Jurkat, Clone E6-1 (cell line): ENCODE results near the gene INTS6. TPM values are rescaled to one million over a fixed set of nuclear protein-coding genes. Genes with fewer than 3 reads are reported as not detected.

Experiments
- DNase-seq: peaks from one replicate; pipeline ENCODE4 v3.0.0-alpha.2; 2011; ENCODE audit warnings: low read depth, low spot score
- H3K4me3 ChIP-seq: 2 replicates; pipeline ENCODE4 v1.5.1; 2011; ENCODE audit warnings: mild to moderate bottlenecking, low read length, control low read depth, moderate library complexity
- polyA plus RNA-seq: library from polyadenylated mRNA; unstranded; fragments of >200 nt; gene quantifications from one replicate; pipeline ENCODE4 v1.2.1, GENCODE V29; 2012; ENCODE audit warnings: missing spikeins; ENCODE audit not compliant: insufficient read length, insufficient read depth

Gene INTS6, protein sequence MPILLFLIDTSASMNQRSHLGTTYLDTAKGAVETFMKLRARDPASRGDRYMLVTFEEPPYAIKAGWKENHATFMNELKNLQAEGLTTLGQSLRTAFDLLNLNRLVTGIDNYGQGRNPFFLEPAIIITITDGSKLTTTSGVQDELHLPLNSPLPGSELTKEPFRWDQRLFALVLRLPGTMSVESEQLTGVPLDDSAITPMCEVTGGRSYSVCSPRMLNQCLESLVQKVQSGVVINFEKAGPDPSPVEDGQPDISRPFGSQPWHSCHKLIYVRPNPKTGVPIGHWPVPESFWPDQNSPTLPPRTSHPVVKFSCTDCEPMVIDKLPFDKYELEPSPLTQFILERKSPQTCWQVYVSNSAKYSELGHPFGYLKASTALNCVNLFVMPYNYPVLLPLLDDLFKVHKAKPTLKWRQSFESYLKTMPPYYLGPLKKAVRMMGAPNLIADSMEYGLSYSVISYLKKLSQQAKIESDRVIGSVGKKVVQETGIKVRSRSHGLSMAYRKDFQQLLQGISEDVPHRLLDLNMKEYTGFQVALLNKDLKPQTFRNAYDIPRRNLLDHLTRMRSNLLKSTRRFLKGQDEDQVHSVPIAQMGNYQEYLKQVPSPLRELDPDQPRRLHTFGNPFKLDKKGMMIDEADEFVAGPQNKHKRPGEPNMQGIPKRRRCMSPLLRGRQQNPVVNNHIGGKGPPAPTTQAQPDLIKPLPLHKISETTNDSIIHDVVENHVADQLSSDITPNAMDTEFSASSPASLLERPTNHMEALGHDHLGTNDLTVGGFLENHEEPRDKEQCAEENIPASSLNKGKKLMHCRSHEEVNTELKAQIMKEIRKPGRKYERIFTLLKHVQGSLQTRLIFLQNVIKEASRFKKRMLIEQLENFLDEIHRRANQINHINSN
- polyA plus RNA-seq = 20.2 TPM

DNA sequence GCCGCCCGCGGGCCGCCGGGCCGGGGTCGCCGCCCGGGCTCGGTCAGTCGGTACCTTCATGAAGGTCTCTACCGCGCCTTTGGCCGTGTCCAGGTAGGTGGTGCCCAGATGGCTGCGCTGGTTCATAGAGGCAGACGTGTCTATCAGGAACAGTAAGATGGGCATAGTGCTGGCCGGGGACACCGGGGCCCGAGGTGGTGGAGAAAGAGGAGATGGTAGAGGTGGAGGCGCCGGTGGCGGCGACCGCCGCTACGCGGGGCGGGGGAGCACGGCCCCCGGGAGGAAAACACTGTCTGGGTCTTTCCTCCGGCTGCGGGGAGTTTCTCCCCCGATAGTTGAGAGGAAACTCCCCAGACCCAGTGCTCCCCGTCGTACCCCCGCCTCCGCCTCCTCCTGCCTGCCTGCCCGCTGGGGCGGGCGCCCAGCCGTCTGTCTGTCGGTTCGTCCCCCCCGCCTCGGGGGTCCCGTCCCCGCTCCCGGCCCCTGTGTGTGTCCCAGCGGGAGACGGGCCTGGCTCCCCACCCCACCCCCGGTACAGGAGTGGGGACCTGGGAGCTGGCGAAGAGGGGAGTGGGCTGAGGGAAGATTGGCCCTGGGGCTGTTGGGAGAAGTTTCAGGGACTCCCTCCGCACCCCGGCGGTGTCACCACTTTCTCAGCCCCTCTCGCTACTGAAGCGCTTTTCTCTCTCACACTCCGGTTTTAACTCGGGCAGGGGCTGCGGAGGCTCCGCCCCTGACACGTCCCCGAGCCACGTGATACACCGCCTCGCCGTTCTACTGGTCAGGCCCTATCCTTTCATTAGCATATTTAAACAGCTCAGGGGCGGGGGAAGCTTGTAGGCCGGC is at the start of gene INTS6:
INTS6 (minus strand) TSS at position 676 of the 846 bp plus-strand sequence; CDS start at position 165, 511 bp downstream.
- DNase-seq = peak; percentile 98
- peak within 1 kb of the TSS; percentile 85 for H3K4me3 ChIP-seq

DNA sequence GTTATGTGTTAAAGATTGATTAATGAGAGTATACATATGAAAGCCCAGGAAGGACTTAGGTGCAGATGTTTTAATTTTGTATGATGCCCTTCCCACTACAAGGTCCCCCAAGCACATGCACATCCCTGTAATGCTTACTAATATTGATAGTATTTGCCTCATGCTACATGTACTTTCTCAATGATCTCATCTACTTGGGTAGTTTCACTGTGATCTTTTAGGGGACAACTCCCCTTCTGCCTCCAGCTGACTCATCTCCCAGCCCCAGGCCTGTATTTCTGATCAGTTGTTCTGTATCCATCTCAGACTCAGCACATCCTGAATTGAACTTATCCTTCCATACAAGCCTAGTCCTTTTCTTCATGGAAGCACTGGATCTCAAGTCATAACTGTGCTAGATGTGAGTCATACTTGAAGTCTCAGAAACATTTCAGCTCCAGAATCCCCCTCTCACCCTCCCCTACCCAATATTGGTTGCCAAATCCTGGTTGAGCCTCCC is 49.4 kb upstream of the INTS6 start:
- DNase-seq = no peak
- H3K4me3 ChIP-seq = no peak overlapping the region

DNA sequence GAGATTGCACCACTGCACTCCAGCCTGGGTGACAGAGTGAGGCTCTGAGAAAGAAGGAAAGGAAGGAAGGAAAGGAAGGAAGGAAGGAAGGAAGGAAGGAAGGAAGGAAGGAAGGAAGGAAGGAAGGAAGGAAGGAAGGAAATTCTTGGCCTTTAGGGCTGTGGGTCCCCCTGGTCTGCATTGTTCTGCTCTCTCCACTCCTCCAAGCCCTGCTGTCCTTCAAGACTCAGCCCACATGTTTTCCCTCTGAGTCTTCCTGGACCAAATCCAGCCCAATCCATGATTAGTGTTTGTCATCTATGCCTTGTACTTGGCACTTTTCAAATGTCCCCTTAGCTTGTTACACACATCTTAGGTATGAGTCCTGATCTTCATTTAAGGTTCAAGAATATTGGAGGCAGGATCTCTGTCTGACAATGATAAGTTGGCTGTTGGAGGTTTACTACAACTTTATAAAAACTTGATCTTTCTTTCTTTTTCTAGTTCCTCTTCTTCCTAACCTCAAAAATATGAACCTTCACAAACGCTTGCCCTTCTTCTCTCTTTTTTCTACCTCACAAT is 48.8 kb upstream of the INTS6 start:
- no peak for DNase-seq
- no peak overlapping the region for H3K4me3 ChIP-seq

DNA sequence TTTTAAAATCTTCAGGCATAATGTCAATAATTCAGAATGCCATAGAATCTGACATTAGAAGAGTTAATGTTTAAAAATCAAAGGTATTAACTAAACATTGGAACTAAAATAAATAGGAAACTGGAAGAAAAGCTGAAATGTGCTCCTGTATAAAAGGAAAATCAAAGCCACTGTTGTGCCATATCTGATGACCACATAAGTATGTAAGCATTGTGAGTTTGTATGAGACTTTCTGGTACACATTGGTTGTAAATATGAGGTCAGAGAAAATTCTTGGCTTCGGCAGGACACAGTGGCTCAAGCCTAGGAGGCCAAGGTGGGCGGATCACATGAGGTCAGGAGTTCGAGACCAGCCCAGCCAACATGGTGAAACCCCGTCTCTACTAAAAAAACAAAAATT is 48.3 kb upstream of the INTS6 start:
- H3K4me3 ChIP-seq = no peak overlapping the region
- no peak for DNase-seq

DNA sequence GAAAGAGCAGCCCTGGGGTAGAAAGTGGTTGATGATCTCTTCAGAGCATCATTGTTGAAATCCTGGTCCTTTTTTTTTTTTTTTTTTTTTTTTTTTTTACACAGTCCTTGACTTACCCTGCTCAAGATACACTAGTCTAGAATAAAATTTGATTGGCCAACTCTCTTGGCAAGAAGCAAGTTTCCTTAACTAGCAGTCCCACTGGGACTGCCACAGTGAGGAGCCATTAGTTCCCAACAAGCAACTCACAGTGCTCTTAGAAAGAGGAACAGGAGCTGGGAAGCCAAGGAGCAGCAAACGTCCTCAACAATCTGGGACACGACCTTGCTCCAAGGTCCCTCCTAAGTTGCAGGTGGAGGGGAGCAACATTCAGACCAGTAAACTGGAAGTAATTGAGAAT is 47.9 kb upstream of the INTS6 start:
- DNase-seq = no peak
- H3K4me3 ChIP-seq = no peak overlapping the region

DNA sequence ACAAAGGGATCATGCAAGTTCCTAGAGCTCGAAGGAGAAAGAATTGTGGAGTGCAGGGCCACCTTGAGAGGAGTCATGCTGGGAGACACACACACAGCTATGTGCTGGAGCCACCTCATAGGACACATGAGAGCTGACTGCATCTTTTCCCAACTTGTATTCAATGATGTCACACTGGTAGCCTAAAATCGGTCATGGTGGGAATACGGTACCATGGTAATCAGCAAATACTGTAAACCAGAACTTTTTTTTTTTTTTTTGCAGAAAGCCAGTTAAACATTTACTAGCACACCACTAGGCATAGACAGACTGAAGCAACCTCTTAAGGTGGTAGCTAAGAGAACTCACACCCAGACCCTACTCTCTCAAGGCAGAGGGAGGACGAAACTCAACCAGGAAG is 47.0 kb upstream of the INTS6 start:
- H3K4me3 ChIP-seq = no peak overlapping the region
- no peak for DNase-seq

DNA sequence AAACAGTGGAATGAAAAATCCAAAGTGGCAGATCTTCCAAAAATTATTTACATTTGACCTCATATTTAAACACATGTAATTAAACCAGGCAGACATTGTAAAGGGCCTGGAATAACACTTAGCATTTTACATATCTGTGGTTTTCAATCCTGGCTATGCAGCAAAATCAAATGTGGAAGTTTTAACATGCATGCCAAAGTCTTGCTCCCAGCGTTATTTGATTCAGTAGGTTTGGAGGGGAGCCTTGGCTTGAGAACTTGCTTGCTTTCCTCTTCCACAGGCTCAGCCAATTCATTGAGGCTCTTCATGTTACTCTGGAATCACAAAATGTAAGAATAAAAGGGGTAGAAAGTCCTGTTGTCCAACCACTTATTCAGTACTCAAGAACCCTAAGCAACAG is 42.5 kb upstream of the INTS6 start:
- no peak for DNase-seq
- H3K4me3 ChIP-seq = no peak overlapping the region

DNA sequence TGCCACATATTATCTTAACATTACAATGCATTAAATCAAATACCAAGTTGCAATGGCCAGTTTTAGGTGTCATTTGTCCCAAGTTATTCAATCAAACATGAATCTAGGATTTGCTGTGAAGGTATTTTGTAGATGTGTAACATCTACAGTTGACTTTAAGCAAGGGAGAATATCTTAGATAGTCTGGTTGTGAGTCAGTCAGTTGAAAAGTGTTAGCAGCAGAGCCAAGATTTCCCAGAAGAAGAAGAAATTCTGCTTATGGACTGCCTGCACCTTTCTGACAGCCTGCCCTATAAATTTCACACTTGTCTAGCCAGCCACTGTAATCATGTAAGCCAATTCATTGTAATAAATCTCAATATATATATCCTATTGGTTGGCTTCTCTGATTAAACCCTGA is 41.3 kb upstream of the INTS6 start:
- no peak for DNase-seq
- no peak overlapping the region for H3K4me3 ChIP-seq

DNA sequence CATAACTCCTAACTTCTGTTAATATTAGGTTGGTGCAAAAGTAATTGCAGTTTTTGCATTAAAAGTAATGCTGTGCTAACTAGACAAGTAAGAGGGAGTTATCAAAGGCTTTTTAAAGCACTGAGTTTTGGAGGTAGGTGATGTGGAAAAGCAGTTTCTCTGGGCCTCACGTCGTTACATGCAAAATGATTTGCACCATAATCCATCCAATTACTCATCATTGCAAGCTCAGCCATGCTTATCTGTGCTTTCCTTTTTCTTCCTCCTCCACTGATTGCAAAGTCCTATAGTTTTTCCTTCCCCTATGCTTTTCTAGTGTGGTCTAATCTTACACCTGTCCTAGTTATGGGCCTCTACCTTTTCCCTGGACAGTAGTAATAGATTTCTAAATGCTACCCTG is 35.4 kb upstream of the INTS6 start:
- H3K4me3 ChIP-seq = no peak overlapping the region
- no peak for DNase-seq

DNA sequence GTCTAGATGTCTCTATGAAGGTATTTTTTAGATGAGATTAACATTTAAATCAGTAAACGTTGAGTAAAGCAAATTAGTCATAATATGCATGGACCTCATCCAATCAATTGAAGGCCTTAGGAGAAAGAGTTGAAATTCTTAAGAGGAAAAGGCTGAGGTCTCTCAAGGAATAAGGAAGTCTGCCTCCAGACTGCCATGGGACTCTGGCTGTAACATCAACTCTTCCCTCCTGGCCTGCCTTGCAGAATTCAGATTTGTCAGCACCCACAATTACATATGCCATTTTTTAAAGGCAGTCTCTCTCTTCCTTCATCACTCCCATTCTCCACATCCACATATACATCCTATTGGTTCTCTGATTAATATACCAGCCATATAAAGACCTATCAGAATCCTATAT is 28.8 kb upstream of the INTS6 start:
- no peak for DNase-seq
- H3K4me3 ChIP-seq = no peak overlapping the region

DNA sequence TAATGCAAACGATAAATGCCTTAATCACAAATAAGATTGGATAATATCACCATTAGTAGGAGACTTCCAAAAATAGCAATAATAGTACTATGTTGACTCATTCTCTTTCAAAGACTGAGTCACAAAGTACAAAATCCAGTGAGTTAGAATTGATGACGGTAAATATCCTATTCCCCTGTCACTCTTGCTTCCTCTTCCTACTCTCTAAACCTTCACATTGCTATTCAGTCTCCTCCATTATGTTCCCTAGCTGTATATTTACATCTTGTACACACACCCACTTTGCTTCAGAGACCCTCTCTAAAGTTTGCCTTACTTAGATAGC is 26.3 kb upstream of the INTS6 start:
- H3K4me3 ChIP-seq = no peak overlapping the region
- no peak for DNase-seq

DNA sequence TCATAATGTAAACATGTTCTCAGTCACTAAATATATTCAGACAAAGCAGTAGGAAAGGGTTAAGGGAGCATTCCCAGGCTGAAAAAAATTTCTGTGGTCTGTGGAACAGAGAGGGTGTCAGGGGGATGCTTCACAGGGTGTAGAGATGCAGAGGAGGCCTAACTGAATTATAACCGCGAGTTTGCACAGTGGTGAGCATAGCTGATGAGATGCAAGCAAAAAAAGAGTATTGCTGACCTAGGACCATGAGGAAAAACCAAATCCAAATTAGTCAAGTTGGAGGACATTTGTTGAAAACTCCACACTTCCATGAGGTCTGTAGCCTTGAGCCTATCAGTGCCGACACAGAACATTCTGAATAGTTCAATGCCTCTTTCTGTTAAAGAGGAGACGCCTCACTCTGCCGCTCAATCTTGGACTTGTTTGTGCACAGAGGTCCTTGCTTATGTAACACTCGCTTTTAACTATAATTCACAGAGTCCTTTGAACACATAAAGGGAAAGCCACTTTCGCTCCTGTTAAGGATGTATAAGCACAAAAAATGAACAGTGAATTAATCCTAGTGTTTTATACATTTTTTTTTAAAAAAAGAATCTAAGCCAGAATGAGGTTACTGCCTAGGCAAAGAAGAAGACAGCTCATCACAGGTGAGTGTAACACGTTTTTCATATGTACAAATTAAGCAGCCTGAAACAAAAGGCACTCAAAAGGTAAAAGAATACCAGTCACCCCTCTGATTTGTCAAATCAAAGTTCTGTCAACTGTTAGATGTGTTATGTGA is 25.8 kb upstream of the INTS6 start:
- no peak overlapping the region for H3K4me3 ChIP-seq
- DNase-seq = peak; percentile 15

DNA sequence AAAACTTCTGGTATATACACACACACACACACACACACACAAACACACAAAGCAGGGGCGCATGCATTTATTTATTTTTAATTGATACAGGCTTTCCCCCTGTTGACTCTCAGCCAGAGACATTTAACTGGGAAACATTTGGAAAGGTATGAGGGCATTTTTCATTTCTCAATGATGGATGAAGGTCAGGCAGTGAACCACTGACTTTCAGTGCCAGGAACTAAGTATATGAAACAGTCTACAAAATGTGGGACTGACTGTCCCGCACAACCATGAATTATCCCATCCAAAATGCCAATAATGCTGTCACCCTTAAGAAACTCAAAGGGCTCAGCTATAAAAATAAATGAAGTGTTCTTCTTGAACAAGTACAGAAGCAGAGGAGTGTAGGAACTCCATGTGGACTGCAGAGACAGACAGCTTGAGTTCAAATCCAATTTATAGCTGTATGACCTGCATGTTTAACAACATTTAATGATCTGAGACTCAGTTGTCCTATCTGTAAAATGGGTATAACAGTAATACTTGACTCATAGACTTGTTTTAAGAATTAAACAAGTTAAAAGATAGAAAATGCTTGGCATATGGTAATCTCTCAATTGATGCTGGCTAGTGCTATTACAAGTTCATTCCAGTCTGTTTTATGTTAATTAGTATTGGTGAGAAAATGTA is 25.0 kb upstream of the INTS6 start:
- no peak overlapping the region for H3K4me3 ChIP-seq
- DNase-seq = no peak

DNA sequence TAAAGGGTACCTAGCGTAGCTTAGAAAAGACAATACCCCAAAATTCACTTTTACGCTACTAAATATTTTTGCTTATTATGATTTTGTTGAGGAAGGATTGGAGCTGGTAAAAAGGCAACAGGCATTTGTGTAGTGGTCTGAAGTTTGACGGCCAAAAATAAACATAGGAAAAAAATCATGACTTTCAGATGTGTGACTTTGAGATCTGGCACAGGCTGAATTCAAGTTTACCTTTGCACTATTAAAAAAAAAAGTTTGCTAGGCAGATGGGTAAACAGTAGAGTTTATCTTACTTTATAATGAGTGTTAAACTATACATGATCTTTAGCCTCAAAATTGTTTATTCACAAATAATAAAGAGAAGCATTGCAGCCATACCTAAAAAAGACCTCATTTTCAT is 24.3 kb upstream of the INTS6 start:
- no peak for DNase-seq

DNA sequence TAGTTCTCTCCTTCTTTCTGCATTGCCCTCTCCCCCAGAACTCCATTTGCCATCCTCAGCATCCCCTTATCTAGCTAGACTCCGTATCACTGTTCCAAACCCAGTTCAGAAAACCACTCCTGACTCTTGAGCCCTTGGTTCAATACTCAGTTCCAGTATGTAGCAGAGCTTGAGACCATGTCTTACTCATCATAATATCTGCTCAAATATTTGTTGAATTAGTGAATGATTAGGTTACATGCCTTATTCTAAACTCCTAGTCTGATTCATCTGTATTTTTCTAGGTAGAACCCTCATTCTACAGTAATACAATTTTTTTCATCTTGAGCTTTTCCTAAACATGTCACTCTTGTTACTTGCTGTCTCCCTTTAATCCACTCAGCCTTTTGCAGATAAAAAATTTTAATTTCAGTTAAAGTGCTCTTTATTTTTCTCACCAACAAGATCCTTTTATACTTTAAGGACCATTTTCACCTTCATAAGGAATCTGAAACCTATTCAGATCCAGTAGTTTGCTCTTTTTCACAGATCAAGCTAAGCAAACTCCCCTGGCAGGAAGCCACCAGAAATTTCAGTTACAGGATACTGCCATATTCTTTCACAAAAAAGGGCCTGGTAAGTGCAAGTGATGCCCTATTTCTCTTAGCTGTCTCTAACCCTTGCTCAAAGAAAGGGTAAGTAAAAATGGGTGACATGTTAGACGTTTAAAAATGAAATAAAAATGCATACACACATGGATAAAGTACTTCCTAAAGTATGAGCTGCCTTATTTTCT is 23.1 kb upstream of the INTS6 start:
- no peak overlapping the region for H3K4me3 ChIP-seq

More for the DNA sequence above, 24.3 kb upstream of the INTS6 start:
- H3K4me3 ChIP-seq = no peak overlapping the region

DNA sequence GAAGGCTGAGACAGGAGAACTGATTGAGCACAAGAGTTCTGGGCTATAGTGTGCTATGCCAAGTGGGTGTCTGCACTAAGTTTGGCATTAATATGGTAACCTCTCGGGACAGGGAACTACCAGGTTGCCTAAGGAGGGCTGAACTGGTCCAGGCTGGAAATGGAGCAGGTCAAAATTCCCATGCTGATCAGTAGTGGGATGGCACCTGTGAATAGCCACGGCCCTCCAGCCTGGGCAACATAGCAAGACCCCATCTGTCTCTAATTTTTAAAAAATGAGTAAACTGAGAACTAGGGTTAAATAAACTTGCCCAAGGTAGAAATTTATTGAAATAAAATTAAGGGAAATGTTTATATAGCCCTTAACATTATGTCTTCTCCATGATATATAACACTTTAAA is 17.0 kb upstream of the INTS6 start:
- no peak overlapping the region for H3K4me3 ChIP-seq
- DNase-seq = no peak

More for the DNA sequence above, 23.1 kb upstream of the INTS6 start:
- DNase-seq = peak; percentile 49

DNA sequence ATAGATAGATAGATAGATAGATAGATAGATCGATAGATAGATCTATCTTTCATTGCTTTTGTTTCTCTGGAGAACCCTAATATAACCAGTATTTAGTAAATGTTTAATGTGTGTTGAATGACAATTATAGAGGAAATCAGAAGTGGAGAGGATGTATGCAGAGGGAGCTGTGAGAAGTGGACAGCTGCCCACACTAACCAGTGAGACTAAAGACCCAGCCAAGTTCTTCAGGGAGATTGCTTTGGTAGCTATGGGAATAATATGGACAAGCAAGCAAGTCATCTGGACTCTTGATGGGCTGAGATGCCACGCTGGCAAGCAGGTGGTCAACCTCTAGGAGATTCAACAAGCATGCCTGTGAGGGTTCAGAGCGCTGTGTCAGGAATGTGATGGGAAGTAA is 14.9 kb upstream of the INTS6 start:
- H3K4me3 ChIP-seq = no peak overlapping the region
- no peak for DNase-seq
